GM18907 (cell line): Measurements from ENCODE around the gene SBK2.

Source experiments
- ATAC-seq: cut with Tn5 transposase; IDR thresholded peaks from one replicate; pipeline ENCODE4 v1.9.1; 2021; ENCODE audit warnings: mild to moderate bottlenecking, moderate library complexity; ENCODE audit not compliant: unreplicated experiment

Gene SBK2

DNA sequence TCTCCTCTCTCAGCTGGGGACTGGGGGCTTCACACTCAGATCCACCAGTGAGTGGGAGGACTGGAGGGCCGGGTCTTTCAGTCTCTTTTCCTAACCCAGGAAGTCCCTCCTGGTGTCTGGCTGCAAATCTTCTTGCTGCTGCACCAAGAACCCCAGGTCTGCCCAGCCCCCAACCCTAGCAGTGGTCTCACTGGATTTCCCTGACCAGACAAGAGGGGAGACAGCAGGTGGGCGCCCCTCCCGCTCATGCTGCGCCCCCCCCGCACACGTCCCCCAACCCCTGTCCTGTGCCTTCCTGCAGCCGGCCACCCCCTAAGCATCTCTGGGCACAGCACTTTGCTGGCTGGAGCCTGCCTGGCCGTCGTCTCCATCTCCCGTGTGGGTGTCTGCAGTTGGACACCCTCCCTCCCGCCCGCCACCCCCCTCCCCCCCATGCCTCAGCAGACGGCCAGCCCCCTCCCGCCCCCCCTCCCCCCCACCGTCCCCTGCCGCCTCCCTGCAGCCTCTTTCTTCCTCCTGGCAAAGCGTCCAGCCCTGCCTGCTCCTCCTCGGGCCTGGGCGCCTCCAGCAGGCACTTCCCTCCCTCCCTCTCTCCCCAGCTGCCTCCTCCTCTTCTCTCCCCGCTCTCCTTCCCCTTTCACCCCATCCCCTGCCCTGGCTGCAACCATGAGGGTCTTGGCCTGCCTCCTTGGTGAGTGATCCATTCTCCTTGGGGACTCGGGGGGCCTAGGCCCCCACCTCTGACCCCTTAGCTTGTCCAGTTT is 48.8 kb downstream of the SBK2 start, which contains the start of gene SSC5D:
TSS of gene SSC5D (plus strand) at position 513 of the 764 bp plus-strand sequence. CDS start at position 667, 154 bp downstream.
- no peak for ATAC-seq

- no peak for ATAC-seq
Observed at GRCh38 chr19:55486971-55487923, 49.7 kb downstream of the SBK2 start.

DNA sequence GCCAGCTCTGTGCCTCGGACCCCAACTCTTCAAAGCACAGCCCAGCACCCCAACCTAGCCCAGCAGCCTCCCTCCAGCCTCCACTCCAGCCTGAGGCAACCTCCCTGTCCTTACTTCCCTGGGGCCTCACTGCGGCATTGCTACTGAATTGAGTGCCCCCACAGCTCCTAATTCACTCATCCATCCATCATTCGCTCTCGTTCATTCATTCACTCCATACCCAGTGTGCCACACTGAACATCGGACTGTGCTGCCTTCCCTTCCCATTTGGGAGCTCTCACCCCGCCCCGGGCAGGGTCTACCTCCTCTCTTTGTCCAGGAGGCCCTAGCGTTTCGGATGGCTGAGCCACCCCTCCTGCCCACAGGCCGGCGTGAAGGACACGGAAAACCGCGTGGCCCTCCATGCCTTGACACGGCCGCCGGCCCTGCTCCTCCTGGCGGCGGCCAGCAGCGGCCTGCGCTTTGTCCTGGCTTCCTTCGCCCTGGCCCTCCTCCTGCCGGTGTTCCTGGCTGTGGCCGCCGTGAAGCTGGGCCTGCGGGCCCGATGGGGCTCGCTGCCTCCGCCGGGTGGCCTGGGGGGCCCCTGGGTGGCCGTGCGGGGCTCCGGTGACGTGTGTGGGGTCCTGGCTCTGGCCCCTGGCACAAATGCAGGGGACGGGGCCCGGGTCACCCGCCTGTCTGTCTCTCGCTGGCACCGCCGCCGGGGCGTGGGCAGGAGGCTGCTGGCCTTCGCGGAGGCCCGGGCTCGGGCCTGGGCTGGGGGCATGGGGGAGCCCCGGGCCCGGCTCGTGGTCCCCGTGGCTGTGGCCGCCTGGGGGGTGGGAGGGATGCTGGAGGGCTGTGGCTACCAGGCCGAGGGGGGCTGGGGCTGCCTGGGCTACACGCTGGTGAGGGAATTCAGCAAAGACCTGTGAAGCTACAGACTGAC is 50.6 kb downstream of the SBK2 start:
- no peak for ATAC-seq

DNA sequence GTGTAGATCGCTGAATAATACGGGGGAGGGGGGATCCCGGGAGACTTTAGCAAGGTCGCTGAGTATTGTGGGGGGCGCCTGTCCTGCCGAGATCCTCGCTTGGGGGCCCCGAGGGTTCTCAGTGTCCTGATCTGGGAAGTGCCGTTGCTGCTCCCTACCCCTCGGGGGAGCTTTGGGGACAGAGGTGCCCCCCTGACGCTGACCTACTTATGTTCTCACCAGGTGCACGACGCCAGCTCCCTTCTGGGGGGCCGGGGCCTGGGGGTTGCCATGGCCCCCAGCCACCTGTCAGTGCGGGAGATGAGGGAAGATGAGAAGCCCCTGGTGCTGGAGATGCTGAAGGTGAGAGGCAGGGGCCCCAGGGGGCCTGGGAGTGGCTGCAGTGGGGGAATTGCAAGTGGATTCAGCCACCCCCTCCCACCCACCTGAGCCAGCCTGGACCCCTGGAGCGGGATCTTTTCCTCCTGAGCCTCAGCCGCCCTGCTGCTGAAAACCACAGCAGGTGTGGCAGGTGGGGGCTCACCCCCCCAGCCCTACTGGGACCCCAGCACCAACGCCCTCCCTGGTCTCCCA is 51.4 kb downstream of the SBK2 start:
- ATAC-seq = no peak

DNA sequence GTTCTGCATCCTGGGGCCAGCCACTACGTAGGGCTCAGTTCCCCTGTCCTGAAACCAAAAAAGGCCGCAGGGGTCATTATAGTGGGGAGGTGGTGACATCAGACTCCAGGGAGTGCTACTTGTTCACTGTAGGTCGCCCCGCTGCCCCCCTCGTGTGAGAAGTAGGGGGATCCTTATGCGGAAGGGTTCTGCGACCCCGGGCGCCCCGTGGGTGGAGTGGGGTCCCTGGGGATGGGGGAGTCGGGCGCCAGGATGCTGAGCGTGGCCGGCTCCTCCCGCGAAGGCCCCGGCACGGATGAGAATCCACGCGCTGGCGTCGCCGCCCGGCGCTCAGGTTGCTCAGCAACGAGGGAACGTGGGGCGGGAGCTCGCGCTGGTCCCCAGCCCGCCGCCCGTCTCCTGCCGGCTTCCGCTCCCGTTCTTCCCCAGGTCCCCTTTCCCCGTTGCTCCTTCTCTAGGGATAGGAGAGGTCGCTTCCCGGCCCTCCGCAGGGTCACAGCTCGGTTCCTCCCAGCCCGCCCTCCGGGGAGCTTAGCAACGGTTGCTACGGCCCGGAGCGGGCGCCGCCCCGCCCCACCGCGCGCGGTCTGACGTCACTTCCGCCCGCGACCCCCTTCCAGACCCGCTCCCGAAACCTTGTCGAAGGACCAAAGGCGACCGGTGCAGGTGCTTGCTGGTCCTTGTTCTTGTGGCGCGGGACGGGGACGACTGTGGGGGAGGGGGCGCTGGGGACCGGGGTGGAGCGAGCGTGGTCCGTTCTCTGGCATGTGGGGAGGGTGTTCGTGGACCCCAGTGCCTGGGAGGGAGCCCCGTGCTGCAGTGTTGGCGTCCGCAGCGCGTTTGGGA is 52.1 kb downstream of the SBK2 start, which contains the start of gene NAT14:
TSS of gene NAT14 (plus strand) at position 596 of the 846 bp plus-strand sequence. CDS start 521 bp downstream, outside the sequence.
- peak; percentile 50 for ATAC-seq

DNA sequence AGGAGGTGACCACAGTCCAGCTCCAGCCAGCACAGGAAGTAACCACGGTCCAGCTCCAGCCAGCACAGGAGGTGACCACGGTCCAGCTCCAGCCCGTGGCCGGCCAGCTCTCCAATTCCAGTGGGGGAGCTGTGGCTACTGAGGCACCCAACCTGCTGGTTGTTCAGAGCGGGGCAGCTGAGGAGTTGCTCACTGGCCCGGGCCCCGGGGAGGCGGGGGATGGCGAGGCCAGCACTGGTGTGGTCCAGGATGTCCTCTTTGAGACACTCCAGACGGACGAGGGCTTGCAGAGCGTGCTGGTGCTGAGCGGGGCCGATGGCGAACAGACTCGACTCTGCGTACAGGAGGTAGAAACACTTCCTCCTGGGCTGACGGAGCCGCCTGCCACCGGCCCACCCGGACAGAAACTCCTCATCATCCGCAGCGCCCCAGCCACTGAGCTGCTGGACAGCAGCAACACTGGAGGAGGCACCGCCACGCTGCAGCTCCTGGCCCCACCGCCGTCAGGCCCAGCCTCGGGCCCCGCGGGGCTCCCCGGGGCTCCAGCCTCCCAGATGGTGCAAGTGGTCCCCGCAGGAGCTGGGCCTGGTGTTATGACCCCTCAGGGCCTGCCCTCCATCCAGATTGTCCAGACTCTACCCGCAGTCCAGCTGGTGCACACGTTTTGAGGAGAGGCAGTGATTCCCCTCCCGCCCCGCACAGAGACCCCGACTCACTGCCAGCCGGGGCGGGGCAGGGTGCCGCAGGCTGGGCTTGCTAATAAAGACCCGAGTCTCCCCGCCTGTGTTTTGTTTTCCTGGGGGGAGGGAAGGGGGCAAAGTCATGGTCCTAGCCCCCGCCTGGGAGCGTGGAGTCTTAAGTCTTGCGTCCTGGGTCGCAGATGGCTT is 53.0 kb downstream of the SBK2 start:
- no peak for ATAC-seq

DNA sequence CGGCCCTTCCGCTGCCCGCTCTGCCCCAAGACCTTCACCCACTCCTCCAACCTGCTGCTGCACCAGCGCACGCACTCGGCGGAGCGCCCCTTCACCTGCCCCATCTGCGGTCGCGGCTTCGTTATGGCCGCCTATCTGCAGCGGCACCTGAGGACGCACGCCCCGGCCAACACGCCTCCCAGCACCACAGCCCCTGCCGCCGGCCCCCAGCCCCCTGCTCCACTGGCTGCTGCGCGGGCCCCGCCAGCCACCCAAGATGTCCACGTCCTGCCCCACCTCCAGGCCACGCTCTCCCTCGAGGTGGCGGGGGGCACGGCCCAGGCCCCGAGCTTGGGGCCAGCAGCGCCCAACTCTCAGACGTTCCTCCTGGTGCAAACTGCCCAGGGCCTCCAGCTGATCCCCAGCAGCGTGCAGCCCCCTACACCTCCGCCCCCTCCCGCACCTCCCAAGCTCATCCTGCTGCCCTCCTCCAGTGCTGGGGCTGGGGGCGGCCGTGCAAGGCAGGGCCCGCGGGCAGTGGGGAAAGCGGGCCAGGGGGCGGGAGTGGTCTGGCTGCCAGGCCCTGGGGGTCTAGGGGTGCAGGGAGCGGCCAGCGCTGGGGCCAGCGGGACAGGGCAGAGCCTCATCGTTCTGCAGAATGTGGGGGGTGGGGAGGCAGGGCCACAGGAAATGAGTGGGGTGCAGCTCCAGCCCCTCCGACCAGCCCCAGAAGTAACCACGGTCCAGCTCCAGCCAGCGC is 53.8 kb downstream of the SBK2 start:
- no peak for ATAC-seq

GRCh38 chr19:55482156-55482961 is 54.6 kb downstream of the SBK2 start:
- no peak for ATAC-seq

DNA sequence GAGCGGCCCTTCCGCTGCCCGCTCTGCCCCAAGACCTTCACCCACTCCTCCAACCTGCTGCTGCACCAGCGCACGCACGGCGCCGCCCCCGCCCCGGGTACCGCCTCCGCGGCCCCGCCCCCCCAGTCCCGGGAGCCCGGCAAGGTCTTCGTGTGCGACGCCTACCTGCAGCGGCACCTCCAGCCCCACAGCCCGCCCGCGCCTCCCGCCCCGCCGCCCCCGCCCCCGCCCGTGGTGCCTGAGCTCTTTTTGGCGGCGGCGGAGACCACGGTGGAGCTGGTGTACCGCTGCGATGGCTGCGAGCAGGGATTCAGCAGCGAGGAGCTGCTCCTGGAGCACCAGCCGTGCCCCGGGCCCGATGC is 55.2 kb downstream of the SBK2 start:
- ATAC-seq = no peak

- ATAC-seq = no peak
Observed at GRCh38 chr19:55481148-55481793, 55.7 kb downstream of the SBK2 start.

DNA sequence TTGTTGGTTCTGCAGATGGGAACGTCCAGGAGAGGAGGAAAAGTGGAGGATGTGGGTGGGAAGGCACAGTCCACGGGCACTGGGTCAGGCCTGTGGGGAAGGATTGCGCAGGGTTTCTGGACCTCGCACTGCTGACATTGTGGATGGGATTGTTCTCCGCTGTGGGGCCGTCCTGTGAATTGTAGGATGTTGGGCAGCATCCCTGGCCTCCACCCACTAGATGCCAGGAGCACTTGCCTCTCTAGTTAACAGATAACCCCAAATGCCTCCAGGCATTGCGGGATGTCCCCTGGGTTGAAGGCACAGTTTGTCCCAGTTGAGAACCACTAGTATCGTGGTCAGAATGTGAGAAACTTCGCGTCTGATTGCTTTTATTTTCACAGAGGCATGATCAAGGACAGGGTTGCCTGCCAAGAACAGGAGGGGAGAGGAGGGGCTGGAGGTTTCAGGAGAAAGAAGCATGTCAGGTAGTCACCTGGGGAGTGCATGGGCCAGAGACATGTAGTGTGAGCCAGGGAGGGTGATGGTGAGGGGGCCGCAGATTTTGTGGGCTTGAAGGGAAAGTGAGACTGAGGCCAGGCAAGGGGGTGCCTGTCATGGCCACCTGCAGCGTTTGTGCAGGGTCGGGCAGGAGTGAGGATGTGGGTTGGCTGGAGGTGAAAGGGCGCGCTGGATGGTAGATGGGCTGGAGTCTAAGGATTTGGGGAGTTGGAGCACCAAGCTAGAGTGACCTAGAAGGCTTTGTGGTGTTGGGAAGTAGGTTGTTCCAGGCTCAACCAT is 57.3 kb downstream of the SBK2 start:
- no peak for ATAC-seq

DNA sequence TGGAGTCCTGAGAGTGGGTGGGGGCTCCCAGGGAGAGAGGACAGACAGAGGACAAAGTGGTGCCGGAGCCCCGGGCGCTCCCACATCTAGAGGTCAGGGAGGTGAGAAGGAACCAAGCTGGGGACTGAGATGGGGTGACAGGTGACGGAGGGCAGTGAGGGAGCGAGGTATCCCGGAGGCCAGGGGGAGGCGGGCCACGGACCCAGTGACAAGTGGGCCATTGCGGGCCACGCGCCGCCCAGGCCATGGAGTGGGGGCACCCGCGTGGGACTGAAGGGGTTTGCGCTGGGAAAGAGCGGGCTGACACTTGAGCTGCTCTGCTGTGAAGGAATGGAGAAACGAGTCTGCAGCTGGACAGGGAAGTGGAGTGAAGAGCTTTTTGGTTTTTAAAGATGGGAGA is 57.9 kb downstream of the SBK2 start:
- ATAC-seq = no peak
